Esophagus muscularis mucosa (tissue), 4 donors: ENCODE measurements around the gene FGF12. TPM values are rescaled to one million over a fixed set of nuclear protein-coding genes. Genes with fewer than 3 reads are reported as not detected.

Experiments used
- DNase-seq: peaks from one replicate; pipeline ENCODE4 v3.0.0-alpha.2; 2017; ENCODE audit errors: extremely low spot score
- H3K27ac ChIP-seq, 4 donors: fragments of 200-600 bp; sonication (generic); replicated peaks in 1 of 4; 1 replicate in 3 of 4; 2 replicates in 1 of 4; pipeline ENCODE4 v1.5.1; 2016 to 2019; ENCODE audit warnings: mild to moderate bottlenecking in 1 of 4
- H3K27me3 ChIP-seq, 4 donors: fragments of 200-600 bp; sonication (generic); one replicate each; pipeline versions ENCODE4 v1.5.1 to v1.6.0; 2016 to 2019
- H3K36me3 ChIP-seq, 4 donors: fragments of 200-600 bp; sonication (generic); one replicate each; pipeline ENCODE4 v1.5.1; 2016 to 2019
- H3K4me1 ChIP-seq, 4 donors: fragments of 200-600 bp; sonication (generic); one replicate each; pipeline ENCODE4 v1.5.1; 2016 to 2019
- H3K4me3 ChIP-seq, 4 donors: fragments of 200-600 bp; sonication (generic); 1 replicate in 2 of 4; 2 replicates in 2 of 4; pipeline ENCODE4 v1.5.1; 2016 to 2019; ENCODE audit warnings: mild to moderate bottlenecking in 4 of 4, moderate library complexity in 1 of 4
- H3K9me3 ChIP-seq, 4 donors: fragments of 200-600 bp; sonication (generic); 1 replicate in 3 of 4; 2 replicates in 1 of 4; pipeline ENCODE4 v1.5.1; 2016 to 2019
- EP300 ChIP-seq: sonication (generic); formaldehyde crosslinking; IDR thresholded peaks from one replicate; pipeline ENCODE4 v1.6.1; 2017; ENCODE audit warnings: antibody characterized with exemption
- POLR2A ChIP-seq: fragments of 450-650 bp; IDR thresholded peaks from one replicate; pipeline ENCODE4 v1.6.1; 2017; ENCODE audit warnings: antibody characterized with exemption, moderate library complexity, mild to moderate bottlenecking, low read depth
- POLR2AphosphoS5 ChIP-seq, 2 donors: sonication (generic); formaldehyde crosslinking; IDR thresholded peaks; one replicate each; pipeline ENCODE4 v1.6.1; 2017; ENCODE audit warnings: antibody characterized with exemption in 2 of 2
- WGBS: methylation state at CpG from one replicate; pipeline ENCODE4 v1.1.5; 2018; 5-methylcytosine and 5-hydroxymethylcytosine counted together
- intact Hi-C: fragments of 100-400 bp; cut with DNase I; formaldehyde crosslinking; loops from one replicate; pipeline ENCODE4 v1.15.1; 2023
- total RNA-seq, 4 donors: library from RNA; depleted of rRNA; stranded (reverse); fragments of >200 nt; gene quantifications; one replicate each; pipeline versions ENCODE4 v1.1.0 to v1.2.1, GENCODE V29; 2016
- TF ChIP-seq, protein P1 (sequence below), 3 experiments: fragments of 200-600 bp in 2 of 3; fragments of 450-650 bp in 1 of 3; sonication (generic) in 2 of 3; IDR thresholded peaks; one replicate each; pipeline ENCODE4 v1.5.1; 2017 to 2019; ENCODE audit warnings: antibody characterized with exemption in 3 of 3, mild to moderate bottlenecking in 2 of 3, moderate library complexity in 1 of 3

Gene FGF12
- total RNA-seq, 4 donors from 2014 or later = 4.6 to 19.5 (median 10.2) TPM

DNA sequence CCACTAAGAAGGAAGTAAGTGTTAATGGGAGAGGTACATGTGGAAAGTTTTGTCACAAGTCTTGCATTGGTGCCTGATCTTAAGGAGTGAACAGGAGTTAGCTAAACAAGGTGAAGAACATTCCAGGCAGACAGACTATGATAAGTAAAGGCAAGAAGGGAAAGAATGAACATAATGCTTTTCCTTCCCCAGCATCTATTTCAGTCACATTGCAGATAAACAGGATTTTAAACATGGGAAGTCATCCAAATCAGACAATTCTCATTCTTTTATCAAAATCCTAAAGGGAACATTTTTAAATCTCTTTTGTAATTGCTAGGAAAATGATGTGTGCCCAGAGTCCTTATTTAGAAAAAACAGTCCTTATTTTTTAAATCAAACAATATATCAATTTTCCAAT, 424.6 kb downstream of the FGF12 start:
- intact Hi-C loops = no loop called here
- H3K4me1 ChIP-seq = peaks cover 0 to 15% (median 10%) of the 10 kb centered on the region in 4 donors
- TF ChIP-seq POLR2A (no peak), EP300 (no peak), POLR2AphosphoS5 (IDR thresholded peaks at IDR 0.05) (no peak)
- TF ChIP-seq, protein P1, sequence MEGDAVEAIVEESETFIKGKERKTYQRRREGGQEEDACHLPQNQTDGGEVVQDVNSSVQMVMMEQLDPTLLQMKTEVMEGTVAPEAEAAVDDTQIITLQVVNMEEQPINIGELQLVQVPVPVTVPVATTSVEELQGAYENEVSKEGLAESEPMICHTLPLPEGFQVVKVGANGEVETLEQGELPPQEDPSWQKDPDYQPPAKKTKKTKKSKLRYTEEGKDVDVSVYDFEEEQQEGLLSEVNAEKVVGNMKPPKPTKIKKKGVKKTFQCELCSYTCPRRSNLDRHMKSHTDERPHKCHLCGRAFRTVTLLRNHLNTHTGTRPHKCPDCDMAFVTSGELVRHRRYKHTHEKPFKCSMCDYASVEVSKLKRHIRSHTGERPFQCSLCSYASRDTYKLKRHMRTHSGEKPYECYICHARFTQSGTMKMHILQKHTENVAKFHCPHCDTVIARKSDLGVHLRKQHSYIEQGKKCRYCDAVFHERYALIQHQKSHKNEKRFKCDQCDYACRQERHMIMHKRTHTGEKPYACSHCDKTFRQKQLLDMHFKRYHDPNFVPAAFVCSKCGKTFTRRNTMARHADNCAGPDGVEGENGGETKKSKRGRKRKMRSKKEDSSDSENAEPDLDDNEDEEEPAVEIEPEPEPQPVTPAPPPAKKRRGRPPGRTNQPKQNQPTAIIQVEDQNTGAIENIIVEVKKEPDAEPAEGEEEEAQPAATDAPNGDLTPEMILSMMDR (IDR thresholded peaks at IDR 0.05) = no peak
- no peaks in the 10 kb centered on the region for H3K27me3 ChIP-seq
- H3K36me3 ChIP-seq = no peaks in the 10 kb centered on the region
- H3K4me3 ChIP-seq = no peak overlapping the region
- no peak overlapping the region for H3K27ac ChIP-seq
- no peak for DNase-seq
- no peaks in the 10 kb centered on the region for H3K9me3 ChIP-seq

DNA sequence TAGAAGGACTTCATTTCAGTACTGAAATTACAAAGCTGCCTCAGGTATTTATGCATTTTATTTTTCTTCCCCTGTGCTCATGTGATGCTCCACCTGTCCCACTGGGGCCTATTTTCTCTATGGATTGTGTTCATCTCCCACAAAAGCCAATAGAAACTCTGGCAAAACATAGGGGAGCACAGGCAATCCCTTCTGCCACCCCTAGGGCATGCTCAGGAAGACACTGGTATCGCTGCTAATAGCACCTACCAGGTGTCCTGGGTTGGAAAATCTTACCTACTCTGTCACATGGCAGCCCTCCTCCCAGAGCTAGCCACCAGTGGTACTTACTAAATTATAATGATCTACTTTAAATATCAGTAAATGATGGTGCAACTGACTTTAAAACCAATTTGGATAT, 427.4 kb downstream of the FGF12 start:
- Histone ChIP-seq H3K27ac (no peak overlapping the region), H3K9me3 (no peaks in the 10 kb centered on the region), H3K4me3 (no peak overlapping the region), H3K4me1 (peaks cover 0 to 10% (median 3%) of the 10 kb centered on the region in 4 donors), H3K27me3 (no peaks in the 10 kb centered on the region), H3K36me3 (no peaks in the 10 kb centered on the region)
- no peak for DNase-seq
- WGBS = 86% methylated on average over 1 of the region's 1 CpG
- intact Hi-C loops = no loop called here
- no peak for TF ChIP-seq EP300
- no peak for TF ChIP-seq POLR2AphosphoS5 (IDR thresholded peaks at IDR 0.05)
- no peak for TF ChIP-seq POLR2A
- TF ChIP-seq, protein P1 (IDR thresholded peaks at IDR 0.05) = no peak

- Histone ChIP-seq H3K27ac (no peak overlapping the region), H3K36me3 (no peaks in the 10 kb centered on the region), H3K9me3 (no peaks in the 10 kb centered on the region), H3K4me1 (no peaks in the 10 kb centered on the region), H3K27me3 (no peaks in the 10 kb centered on the region), H3K4me3 (no peak overlapping the region)
- TF ChIP-seq POLR2AphosphoS5 (IDR thresholded peaks at IDR 0.05) (no peak), POLR2A (no peak)
- TF ChIP-seq, protein P1 (IDR thresholded peaks at IDR 0.05) = no peak
- WGBS = 91% methylated on average over 4 of the region's 4 CpGs
- intact Hi-C loops = no loop called here
- no peak for DNase-seq
These were observed 430.5 kb downstream of the FGF12 start for GRCh38 chr3:192296845-192297244.

DNA sequence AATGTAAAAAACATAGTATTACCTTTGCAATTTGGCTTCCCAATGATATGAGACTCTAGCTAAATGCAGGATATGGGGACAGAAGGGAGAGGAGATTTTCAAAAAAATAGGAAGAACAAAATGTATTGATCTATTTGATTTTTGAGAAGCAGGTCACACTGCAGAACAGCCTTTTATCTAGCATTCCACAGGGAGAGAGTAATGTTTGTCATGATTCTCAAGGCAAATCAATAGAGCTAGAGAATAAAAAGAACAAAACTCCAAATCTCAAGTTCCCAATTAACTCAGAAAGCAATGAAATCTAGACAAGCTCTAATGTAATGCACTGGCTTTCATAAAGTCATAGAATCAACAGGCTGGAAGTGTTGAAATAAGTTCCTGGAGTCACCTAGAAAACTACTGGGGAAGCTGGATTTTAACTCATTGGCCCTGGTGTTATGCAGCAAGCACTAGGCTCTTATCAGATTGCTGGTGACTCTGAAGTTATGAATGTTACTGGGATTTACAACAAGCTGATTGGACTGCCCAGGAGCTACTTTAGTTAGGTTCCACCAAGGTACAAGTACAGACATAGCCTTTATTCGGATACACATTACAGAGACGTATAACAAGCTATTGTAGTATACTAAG, 442.8 kb downstream of the FGF12 start:
- H3K27ac ChIP-seq = no peak overlapping the region
- DNase-seq = no peak
- intact Hi-C loops = no loop called here
- no peak for TF ChIP-seq POLR2AphosphoS5 (IDR thresholded peaks at IDR 0.05)
- no peak overlapping the region for H3K4me3 ChIP-seq
- no peaks in the 10 kb centered on the region for H3K36me3 ChIP-seq
- WGBS = 81% methylated on average over 2 of the region's 2 CpGs
- no peaks in the 10 kb centered on the region for H3K27me3 ChIP-seq
- peaks cover 0 to 29% (median 12%) of the 10 kb centered on the region in 4 donors for H3K4me1 ChIP-seq
- H3K9me3 ChIP-seq = no peaks in the 10 kb centered on the region

- Histone ChIP-seq H3K4me3 (no peak overlapping the region), H3K36me3 (no peaks in the 10 kb centered on the region), H3K4me1 (peaks cover 0 to 10% (median 9%) of the 10 kb centered on the region in 4 donors), H3K27me3 (no peaks in the 10 kb centered on the region), H3K9me3 (no peaks in the 10 kb centered on the region), H3K27ac (no peak overlapping the region)
- no peak for DNase-seq
- no peak for TF ChIP-seq POLR2AphosphoS5 (IDR thresholded peaks at IDR 0.05)
- TF ChIP-seq EP300 = no peak
- no peak for TF ChIP-seq POLR2A
- TF ChIP-seq, protein P1 (IDR thresholded peaks at IDR 0.05) = no peak
- intact Hi-C loops = no loop called here
- WGBS = 80% methylated on average over 6 of the region's 6 CpGs
These were observed 446.0 kb downstream of the FGF12 start for GRCh38 chr3:192281207-192281880.
